Inflammatory macrophage treated with lipopolysaccharide for 4 hours (primary cell): Measurements from ENCODE around the gene ZNF415.
"Not testable (repeated sequence)": the region's sequence is repeated elsewhere in the genome, so short reads cannot be mapped to it uniquely, and the experiment has no call there.

Experiments used
- DNase-seq: peaks from one replicate; pipeline ENCODE4 v3.0.0-alpha.2; 2020

The ZNF415 gene

GRCh38 chr19:53102206-53102755 is 30.4 kb downstream of the ZNF415 start:
- no peak for DNase-seq

GRCh38 chr19:53101518-53101917 is 31.2 kb downstream of the ZNF415 start:
- DNase-seq, result peak; percentile 41

- DNase-seq, result not testable (repeated sequence)
Measured at GRCh38 chr19:53098570-53098969, 34.1 kb downstream of the ZNF415 start.

- DNase-seq, result not testable (repeated sequence)
Measured at GRCh38 chr19:53096982-53097690, 35.6 kb downstream of the ZNF415 start.

- DNase-seq, result not testable (repeated sequence)
Measured at GRCh38 chr19:53096579-53096978, 36.1 kb downstream of the ZNF415 start.

- no peak for DNase-seq
Measured at GRCh38 chr19:53094754-53095575, 37.7 kb downstream of the ZNF415 start.

- no peak for DNase-seq
Measured at GRCh38 chr19:53092723-53093122, 40.0 kb downstream of the ZNF415 start.

- DNase-seq, result no peak
Measured at GRCh38 chr19:53091413-53092254, 41.1 kb downstream of the ZNF415 start.

- no peak for DNase-seq
Measured at GRCh38 chr19:53088091-53088490, 44.6 kb downstream of the ZNF415 start.

- no peak for DNase-seq
Measured at GRCh38 chr19:53086949-53087348, 45.8 kb downstream of the ZNF415 start.

- no peak for DNase-seq
Measured at GRCh38 chr19:53085496-53085895, 47.2 kb downstream of the ZNF415 start.

GRCh38 chr19:53082929-53083328 is 49.8 kb downstream of the ZNF415 start:
- DNase-seq, result no peak

- no peak for DNase-seq
Measured at GRCh38 chr19:53079313-53079924, 53.3 kb downstream of the ZNF415 start.

- DNase-seq, result no peak
Measured at GRCh38 chr19:53078668-53079067, 54.0 kb downstream of the ZNF415 start.

GRCh38 chr19:53076984-53077383 is 55.7 kb downstream of the ZNF415 start:
- peak; percentile 2 for DNase-seq

- no peak for DNase-seq
Measured at GRCh38 chr19:53068834-53069233, 63.9 kb downstream of the ZNF415 start.

GRCh38 chr19:53068199-53068598 is 64.5 kb downstream of the ZNF415 start:
- DNase-seq, result no peak

- DNase-seq, result no peak
Measured at GRCh38 chr19:53057904-53058580, 74.7 kb downstream of the ZNF415 start.
